SK-N-MC (cell line): ENCODE data around the gene RAB18.

Experiments
- DNase-seq: peaks from one replicate; pipeline ENCODE4 v3.0.0-alpha.2; 2011; ENCODE audit warnings: low read depth, low spot score
- H3K27ac ChIP-seq: fragments of 200-600 bp; sonication (generic); 2 replicates; pipeline ENCODE4 v1.5.1; 2016; ENCODE audit warnings: mixed run types
- H3K36me3 ChIP-seq: fragments of 200-600 bp; sonication (generic); 2 replicates; pipeline ENCODE4 v1.6.1; 2017; ENCODE audit warnings: antibody characterized with exemption, low read length, mixed read lengths; ENCODE audit not compliant: insufficient read depth
- H3K4me3 ChIP-seq: fragments of 200-600 bp; sonication (generic); 2 replicates; pipeline ENCODE4 v1.5.1; 2016
- H3K9ac ChIP-seq: fragments of 200-600 bp; sonication (generic); 2 replicates; pipeline ENCODE4 v1.8.0; 2017; ENCODE audit warnings: mixed run types, mixed read lengths; ENCODE audit not compliant: insufficient read length
- H3K9me3 ChIP-seq: fragments of 200-600 bp; sonication (generic); 2 replicates; pipeline ENCODE4 v1.6.1; 2017; ENCODE audit warnings: low read depth, mild to moderate bottlenecking, antibody characterized with exemption, low read length, moderate library complexity, mixed read lengths
- EZH2 ChIP-seq: fragments of 200-600 bp; sonication (generic); IDR thresholded peaks from one replicate; pipeline ENCODE4 v1.6.1; 2017; ENCODE audit warnings: antibody characterized with exemption
- FOXP2 ChIP-seq: optimal IDR thresholded peaks from 2 replicates; pipeline ENCODE3; 2011; ENCODE audit warnings: mild to moderate bottlenecking, moderate library complexity; ENCODE audit not compliant: insufficient read depth; ENCODE audit errors: extremely low read length, control extremely low read depth
- POLR2AphosphoS5 ChIP-seq: IDR thresholded peaks from 2 replicates; pipeline ENCODE4 v1.6.1; 2012; ENCODE audit warnings: mild to moderate bottlenecking, low read depth, low read length, borderline replicate concordance

RAB18 gene

GRCh38 chr10:27531336-27531847 is 27.3 kb downstream of the RAB18 start:
- Histone ChIP-seq H3K4me3 (0 out of 2 replicates have a peak overlapping the region, but pooled peaks have one; percentile 9), H3K36me3 (peaks cover 22% of the 10 kb centered on the region), H3K9me3 (no peaks in the 10 kb centered on the region), H3K9ac (no peak overlapping the region), H3K27ac (peak overlapping the region; percentile 98)
- DNase-seq = no peak
- no peak for TF ChIP-seq POLR2AphosphoS5
- TF ChIP-seq EZH2 = no peak
- TF ChIP-seq FOXP2 = no peak

- Histone ChIP-seq H3K27ac (no peak overlapping the region), H3K36me3 (peaks cover 22% of the 10 kb centered on the region), H3K4me3 (no peak overlapping the region), H3K9me3 (no peaks in the 10 kb centered on the region), H3K9ac (no peak overlapping the region)
- DNase-seq = no peak
- no peak for TF ChIP-seq POLR2AphosphoS5
- no peak for TF ChIP-seq FOXP2
- no peak for TF ChIP-seq EZH2
Observed at GRCh38 chr10:27534161-27534700, 30.1 kb downstream of the RAB18 start.

- TF ChIP-seq POLR2AphosphoS5 = no peak
- TF ChIP-seq FOXP2 = no peak
- no peak for TF ChIP-seq EZH2
Observed at GRCh38 chr10:27535317-27535716, 31.2 kb downstream of the RAB18 start.

DNA sequence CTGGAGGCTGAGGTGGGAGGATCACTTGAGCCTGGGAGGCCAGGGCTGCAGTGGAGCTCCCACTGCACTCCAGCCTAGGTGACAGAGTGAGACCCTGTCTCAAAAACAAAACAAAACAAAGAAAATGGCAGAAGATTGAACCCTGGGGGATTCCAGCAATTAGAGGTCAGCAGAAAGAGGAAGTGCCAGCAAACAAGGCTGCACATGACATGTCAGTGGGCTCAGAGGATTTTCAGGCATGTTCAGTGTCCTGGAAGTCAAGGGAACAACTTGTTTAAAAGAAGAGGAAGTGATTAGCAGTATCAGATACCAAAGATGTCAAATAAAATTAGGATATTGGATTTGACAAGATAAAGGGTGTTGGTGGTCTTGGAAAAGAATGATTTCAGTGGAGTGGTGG is 32.3 kb downstream of the RAB18 start:
- H3K27ac ChIP-seq = peak overlapping the region; percentile 67; the same call in 1 of the 2 replicates
- H3K9me3 ChIP-seq = no peaks in the 10 kb centered on the region
- TF ChIP-seq EZH2 (no peak), FOXP2 (no peak), POLR2AphosphoS5 (no peak)
- no peak overlapping the region for H3K9ac ChIP-seq
- DNase-seq = no peak
- H3K4me3 ChIP-seq = no peak overlapping the region
- H3K36me3 ChIP-seq = peaks cover 22% of the 10 kb centered on the region

More at GRCh38 chr10:27535317-27535716, 31.2 kb downstream of the RAB18 start:
- H3K27ac ChIP-seq = no peak overlapping the region
- DNase-seq = no peak
- H3K9ac ChIP-seq = no peak overlapping the region
- no peak overlapping the region for H3K4me3 ChIP-seq
- H3K36me3 ChIP-seq = peaks cover 22% of the 10 kb centered on the region
- no peaks in the 10 kb centered on the region for H3K9me3 ChIP-seq

DNA sequence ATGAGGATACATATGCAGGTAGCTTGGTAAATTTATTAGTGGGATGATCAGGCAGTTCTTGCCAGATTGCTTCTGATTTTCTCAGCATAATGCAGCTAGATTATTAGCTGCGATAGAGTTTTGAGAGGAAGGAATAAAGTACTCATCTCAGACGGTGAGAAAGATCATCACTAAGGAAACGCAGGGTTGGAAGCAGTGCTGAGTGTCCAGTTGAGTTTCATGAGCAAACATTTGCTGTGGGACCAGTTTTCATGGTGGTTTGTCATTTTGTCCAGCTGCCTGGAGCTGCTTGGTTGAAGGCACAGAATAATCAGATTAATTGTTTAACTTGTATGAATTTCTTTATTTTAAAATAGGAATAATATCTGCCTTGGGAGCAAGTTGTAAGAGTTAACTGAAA is 33.1 kb downstream of the RAB18 start:
- Histone ChIP-seq H3K36me3 (peaks cover 22% of the 10 kb centered on the region), H3K9me3 (no peaks in the 10 kb centered on the region), H3K4me3 (no peak overlapping the region), H3K9ac (no peak overlapping the region), H3K27ac (peak overlapping the region; percentile 67)
- DNase-seq = no peak
- TF ChIP-seq POLR2AphosphoS5 (no peak), FOXP2 (no peak), EZH2 (no peak)

DNA sequence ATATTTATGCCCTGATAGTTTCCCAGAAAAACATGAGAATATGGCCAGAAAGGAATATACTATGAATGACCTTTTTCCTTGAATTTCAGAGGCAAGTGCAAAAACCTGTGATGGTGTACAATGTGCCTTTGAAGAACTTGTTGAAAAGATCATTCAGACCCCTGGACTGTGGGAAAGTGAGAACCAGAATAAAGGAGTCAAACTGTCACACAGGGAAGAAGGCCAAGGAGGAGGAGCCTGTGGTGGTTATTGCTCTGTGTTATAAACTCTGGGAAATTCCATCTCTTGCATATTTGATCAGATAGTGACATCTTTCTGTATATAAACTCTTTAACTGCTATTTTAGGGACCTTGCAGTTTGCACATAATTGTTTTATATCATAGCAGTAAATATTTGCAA is 33.7 kb downstream of the RAB18 start:
- Histone ChIP-seq H3K27ac (peak overlapping the region; percentile 67; the same call in 1 of the 2 replicates), H3K36me3 (peaks cover 22% of the 10 kb centered on the region), H3K4me3 (no peak overlapping the region), H3K9ac (no peak overlapping the region), H3K9me3 (no peaks in the 10 kb centered on the region)
- no peak for DNase-seq
- no peak for TF ChIP-seq POLR2AphosphoS5
- no peak for TF ChIP-seq FOXP2
- no peak for TF ChIP-seq EZH2

DNA sequence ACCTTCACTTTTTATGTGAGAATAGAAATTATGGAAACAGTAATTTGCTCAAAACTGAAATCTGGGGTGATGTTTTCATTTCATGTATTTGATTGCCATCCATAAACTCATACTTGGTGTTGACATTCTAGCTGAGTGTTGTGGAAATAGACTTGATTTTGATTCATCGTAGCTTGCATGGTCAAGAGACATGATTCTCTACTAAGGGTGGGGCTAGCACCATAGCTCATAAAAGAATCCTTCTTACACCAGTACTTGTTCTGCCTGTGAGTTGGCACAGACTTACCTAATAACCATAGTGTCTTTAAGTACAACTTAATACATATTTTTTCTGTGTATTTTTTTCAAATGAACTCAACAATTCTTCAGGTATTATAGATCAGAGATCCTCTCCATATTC is 36.6 kb downstream of the RAB18 start:
- no peak for DNase-seq
- no peak overlapping the region for H3K4me3 ChIP-seq

DNA sequence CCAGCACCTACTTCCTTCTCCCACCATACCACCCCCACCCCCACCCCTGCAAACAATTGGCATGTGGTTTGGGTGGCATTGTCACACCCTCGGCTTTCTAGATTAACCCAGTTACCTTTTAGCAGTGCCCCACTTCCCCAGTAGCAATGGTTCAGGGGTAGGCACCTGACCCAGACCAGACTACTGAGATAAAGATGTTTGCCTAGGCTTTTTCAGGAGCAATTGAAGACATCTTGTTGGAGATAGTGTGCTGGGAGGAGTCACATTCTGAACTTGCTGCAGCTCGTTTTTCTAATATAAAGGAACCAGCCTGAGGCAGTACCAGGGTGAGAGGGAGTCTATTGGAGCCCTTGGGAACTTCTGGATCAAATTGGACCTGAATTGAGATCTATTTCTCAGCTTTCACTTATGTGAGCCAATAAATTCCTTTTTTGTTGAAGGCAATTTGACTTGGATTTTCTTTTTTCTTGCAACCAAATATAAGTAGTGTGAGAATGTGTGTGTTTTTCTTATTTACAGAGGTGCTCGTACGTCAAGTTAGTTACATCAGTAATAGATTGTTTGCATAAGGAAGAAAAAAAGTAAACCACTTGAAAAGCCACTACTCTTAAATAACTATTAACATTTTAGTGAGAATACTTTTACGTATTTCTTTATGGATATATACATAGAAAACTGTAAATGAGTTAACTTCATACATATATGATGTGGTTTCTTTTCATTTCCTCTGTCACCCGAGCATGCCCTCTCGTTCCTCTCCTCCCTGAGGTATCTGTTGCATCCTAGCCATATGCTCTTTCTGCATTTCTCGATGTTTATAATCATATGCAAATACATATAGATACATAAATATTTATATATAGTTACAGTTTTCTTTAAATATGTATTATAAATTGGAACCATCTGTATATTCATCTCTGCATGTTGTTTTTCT is 38.0 kb downstream of the RAB18 start:
- no peak for TF ChIP-seq FOXP2
- TF ChIP-seq EZH2 = no peak
- no peak for TF ChIP-seq POLR2AphosphoS5
- no peak for DNase-seq
- peak overlapping the region; percentile 76 for H3K27ac ChIP-seq

More for the DNA sequence above, 36.6 kb downstream of the RAB18 start:
- H3K27ac ChIP-seq = peak overlapping the region; percentile 46
- peaks cover 3% of the 10 kb centered on the region; the same call in 1 of the 2 replicates for H3K36me3 ChIP-seq
- no peaks in the 10 kb centered on the region for H3K9me3 ChIP-seq
- no peak overlapping the region for H3K9ac ChIP-seq
- TF ChIP-seq EZH2 = no peak
- TF ChIP-seq FOXP2 = no peak
- no peak for TF ChIP-seq POLR2AphosphoS5

More for the DNA sequence above, 38.0 kb downstream of the RAB18 start:
- Histone ChIP-seq H3K4me3 (peak overlapping the region; percentile 33; the same call in 1 of the 2 replicates), H3K9ac (no peak overlapping the region), H3K9me3 (no peaks in the 10 kb centered on the region), H3K36me3 (peaks cover 3% of the 10 kb centered on the region; the same call in 1 of the 2 replicates)
